NCI-H146 treated with DMSO at 0.1 percent for 48 hours (cell line): ENCODE data around the gene UCHL1.
"Not testable (repeated sequence)": the region's sequence is repeated elsewhere in the genome, so short reads cannot be mapped to it uniquely, and the experiment has no call there.

Source experiments
- DNase-seq: peaks from one replicate; lab custom pipeline; 2025; ENCODE audit not compliant: unreplicated experiment; lab: John Stamatoyannopoulos, UW

Gene UCHL1

DNA sequence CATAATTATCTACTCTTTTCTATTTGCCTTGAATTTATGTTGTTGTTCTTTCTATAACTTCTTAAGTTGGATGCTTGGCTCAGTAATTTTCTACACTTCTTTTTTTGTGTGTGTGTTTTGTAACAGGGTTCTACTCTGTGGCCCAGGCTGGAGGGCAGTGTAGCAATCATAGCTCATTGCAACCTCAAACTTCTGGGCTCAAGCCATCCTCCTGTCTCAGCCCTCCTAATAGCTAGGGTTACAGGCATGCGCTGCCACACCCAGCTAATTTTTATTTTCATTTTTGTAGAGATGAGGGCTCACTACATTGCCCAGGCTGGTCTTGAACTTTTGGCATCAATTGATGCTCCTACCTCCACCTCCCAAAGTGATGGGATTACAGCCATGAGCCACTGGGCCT lies 20.7 kb upstream of the UCHL1 start:
- no peak for DNase-seq

DNA sequence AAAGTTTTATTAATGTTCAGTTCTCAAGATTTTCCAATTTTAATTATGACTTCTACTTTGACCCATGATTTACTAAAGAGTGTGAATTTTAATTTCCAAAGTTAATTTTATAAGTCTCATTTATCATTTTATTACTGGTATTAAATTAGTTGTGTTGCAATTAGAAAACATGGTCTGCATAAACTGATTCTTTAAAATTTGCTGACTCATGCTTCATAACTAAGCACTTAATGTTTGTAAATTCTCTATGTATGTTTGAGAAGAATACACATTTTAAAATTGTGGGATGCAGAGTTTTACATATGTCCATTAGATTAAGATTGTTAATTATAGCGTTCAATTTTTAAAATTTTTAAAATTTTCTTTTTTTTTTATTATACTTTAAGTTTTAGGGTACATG lies 20.2 kb upstream of the UCHL1 start:
- DNase-seq, result no peak

- DNase-seq, result no peak
Observed at GRCh38 chr4:41241919-41242318, 14.8 kb upstream of the UCHL1 start.

- DNase-seq, result no peak
Observed at GRCh38 chr4:41245983-41246382, 10.7 kb upstream of the UCHL1 start.

DNA sequence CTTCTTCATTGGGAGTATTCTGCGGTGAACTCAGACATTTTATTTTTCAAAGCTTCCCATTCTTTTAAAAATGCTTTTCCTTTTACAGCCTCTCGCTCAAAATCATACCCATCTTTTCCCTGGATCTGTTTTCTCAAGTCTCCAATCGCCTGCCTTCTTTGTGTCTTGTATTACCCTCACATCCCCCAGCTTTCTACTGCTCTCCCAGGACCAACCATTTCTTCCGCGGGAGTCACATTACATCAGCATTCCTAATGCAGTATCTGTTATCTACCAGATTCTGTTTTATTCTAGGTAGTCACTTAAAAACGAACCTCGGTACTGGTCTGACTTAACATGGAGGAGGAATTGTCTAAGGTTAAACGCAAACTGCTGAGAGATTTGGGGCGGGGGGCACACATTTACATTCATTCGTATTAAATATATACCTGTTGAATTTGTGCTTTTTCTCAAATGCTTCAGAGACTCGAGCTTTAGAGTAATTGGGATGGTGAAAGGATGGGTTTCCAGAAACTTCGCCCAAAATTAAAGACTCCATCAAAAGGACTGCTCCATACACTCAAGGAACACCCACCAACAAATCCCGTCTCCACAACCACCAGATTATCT lies 493 bp upstream of the UCHL1 start:
- DNase-seq, result peak; percentile 68

- DNase-seq, result peak; percentile 84
Observed at GRCh38 chr4:41257257-41257901, 651 bp downstream of the UCHL1 start.

DNA sequence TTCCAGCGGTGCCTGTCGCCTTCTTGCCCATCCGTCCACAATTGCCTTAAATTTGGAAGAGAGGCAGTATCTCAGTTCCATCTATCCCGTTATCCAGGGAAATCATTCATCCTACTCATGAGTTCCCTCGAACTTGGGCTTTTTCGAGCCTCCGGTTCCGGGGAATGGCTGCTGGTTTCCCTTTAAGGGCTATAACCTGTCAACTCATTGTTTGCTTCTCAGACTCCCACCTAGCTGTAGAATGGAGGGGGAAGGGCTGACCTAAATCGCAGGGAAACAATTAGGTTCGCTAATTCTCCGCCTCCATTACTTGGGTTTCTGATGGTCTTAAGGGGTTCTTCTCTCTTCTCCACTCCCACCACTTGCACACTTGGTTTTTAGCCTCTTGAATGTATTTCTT lies 1.2 kb downstream of the UCHL1 start:
- DNase-seq, result no peak

GRCh38 chr4:41258783-41259182 lies 2.1 kb downstream of the UCHL1 start:
- peak; percentile 20 for DNase-seq

DNA sequence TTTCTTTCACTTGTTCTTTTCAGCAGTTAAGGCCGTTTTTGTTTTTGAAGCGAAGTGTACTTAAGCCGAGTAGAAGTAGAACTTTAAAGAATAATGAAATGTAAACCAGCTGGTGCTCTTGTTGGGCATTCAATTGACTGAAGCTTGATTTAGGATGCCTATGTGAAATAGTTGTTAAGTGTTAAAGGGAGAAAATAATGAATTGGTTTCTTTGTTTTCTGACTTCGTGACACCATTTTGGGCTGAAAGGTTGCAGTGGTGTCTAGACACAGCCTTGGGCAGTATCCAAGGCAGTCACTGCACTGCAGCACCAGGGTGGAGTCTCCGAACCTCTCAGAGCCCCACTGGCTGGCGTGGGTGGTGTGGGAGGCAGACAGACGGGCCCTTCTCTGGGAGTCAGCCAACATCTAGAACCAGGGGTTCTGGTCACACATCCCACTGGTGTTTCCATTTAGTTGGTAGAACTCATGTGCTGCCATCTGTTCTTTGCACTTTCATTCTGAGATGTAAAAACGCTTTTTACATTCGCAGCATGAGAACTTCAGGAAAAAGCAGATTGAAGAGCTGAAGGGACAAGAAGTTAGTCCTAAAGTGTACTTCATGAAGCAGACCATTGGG lies 3.5 kb downstream of the UCHL1 start:
- no peak for DNase-seq

- DNase-seq, result no peak
Observed at GRCh38 chr4:41262198-41262597, 5.5 kb downstream of the UCHL1 start.

DNA sequence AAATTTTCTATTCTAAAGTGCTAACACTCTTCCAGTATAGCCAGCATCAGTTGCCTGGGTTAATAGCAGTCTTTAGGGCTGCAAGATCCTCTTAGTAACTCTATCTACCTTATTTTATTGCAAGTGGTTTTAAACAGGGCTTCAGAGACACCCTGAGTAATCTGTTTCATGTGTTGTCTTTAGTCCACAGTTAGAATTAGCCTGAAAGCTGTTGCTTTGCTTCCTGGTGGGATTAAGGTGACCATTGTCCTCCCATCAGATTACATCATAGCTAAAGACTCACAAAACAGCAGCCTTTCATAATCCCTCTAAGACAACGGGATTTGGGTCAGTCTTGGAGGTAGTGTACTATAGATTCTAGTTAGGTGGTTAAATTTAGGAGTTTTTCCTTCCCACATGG lies 7.5 kb downstream of the UCHL1 start:
- no peak for DNase-seq

DNA sequence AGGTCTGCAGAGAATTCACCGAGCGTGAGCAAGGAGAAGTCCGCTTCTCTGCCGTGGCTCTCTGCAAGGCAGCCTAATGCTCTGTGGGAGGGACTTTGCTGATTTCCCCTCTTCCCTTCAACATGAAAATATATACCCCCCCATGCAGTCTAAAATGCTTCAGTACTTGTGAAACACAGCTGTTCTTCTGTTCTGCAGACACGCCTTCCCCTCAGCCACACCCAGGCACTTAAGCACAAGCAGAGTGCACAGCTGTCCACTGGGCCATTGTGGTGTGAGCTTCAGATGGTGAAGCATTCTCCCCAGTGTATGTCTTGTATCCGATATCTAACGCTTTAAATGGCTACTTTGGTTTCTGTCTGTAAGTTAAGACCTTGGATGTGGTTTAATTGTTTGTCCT lies 11.3 kb downstream of the UCHL1 start:
- no peak for DNase-seq

DNA sequence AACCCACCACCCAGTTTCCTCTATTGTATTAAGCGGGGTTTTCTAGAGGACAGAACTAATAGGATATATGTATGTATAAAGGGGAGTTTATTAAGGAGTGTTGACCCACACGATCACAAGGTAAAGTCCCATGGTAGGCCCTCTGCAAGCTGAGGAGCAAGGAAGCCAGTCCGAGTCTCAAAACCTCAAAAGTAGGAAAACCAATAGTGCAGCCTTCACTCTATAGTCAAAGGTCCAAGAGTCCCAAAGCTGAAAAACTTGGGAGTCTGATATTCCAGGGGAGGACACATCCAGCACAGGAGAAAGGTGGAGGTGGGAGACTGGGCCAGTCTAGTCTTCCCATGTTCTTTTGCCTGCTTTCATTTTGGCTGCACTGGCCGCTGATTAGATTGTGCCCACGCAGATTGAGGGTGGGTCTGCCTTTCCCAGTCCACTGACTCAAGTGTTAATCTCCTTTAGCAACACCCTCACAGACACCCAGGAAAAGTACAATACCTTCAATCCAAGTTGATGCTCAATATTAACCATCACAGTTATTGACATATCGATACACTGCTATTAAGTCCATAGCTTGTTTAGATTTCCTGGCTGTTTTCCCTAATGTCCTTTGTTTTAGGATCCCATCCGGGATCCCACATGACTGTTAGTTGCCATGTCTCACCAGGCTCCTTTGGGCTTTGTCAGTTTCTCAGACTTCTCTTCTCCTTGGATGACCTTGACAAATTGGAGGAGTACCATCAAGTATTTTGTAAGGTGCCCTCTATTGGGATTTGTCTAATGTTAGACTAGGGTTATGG lies 12.2 kb downstream of the UCHL1 start:
- no peak for DNase-seq

DNA sequence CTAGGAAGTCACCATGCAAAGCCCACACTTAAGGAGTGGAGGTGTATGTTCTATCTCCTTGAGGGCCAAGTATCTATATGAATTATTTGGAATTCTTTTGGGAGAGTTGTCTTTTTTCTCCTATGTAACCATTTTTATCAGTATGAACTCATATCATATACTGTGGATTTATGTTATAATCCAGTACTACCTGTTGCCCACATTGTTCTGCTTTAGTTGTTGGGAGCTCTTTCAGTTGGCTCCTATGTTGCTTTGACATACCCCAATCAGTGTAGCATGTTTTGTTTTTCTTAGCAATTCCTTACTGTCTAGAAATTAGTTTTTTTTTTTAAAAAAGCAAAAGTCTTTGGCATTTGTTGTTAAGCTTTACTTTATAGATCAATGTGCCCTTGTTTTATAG lies 13.0 kb downstream of the UCHL1 start:
- no peak for DNase-seq

DNA sequence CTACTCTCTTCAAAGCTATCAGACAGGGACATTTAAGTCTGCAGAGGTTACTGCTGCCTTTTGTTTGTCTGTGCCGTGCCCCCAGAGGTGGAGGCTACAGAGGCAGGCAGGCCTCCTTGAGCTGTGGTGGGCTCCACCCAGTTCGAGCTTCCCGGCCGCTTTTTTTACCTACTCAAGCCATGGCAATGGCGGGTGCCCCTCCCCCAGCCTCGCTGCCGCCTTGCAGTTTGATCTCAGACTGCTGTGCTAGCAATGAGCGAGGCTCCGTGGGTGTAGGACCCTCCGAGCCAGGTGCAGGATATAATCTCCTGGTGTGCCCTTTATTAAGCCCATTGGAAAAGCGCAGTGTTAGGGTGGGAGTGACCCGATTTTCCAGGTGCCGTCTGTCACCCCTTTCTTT lies 19.2 kb downstream of the UCHL1 start:
- DNase-seq, result not testable (repeated sequence)

DNA sequence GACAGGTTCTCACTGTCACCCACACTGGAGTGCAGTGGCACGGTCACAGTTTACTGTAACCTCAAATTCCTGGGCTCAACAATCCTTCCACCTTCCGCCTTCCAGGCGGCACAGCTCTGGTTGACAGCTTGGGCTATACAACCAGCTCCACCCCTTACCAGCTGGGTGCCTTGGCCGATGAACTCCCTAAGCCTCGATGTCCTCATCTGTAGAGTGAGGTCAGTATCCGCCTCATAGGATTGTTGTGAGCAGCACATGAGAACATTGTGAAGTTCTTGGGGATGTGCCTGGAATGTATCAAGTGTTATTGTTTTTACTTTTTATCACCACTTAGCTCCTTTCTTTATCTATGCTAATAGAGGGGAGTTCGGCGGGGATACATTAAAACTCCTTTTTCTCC lies 23.3 kb downstream of the UCHL1 start:
- no peak for DNase-seq

GRCh38 chr4:41281038-41281634 lies 24.4 kb downstream of the UCHL1 start:
- peak; percentile 73 for DNase-seq

DNA sequence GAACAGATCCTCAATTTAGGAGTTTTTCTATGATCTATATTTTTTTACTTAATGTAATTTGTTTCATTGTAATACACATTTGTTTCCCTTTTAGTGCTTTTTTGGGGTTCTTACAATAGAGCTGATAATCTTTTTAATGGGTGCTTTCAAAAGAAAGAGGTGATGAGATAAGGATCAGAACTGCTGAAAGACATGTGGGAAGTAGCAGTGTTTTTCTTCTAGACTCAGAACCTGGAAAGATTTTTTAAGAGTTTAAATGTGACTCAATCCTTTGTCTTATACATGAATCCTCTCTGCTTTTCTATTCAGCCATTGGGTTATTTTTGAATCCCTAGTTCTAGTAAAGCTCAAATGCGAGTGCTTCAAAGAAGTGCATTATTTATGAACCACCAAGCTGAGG lies 25.6 kb downstream of the UCHL1 start:
- DNase-seq, result no peak

DNA sequence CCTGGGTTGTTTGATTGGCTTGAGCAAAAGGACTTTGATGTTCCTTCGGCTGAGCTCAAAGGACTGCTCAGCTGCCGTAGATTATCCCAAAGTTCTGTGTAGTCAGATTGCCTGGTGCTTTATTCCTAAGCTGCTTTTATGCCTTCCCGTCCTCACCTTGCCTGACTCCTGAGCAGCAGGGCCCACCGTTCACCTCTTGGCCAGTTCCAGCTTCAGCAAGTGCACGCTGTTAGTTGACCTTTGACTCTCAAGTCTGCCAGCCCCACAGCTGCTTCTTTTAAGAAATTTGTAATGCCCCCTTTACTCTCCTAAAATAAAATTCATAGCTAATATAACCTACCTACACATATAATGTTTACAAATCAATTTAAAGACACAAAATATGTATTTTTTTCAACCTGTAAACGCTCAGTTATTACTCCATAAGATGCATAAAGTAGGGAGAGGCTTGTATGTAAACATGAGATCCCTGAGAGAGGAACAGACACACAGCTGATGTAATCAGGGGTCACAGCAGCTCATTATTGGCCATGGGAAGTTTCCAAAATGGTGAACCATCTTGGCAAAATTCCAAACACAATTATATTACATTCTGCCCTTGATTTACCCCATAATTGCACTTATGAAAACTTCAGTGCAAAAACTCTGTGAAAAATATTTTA lies 28.6 kb downstream of the UCHL1 start:
- no peak for DNase-seq

- DNase-seq, result no peak
Observed at GRCh38 chr4:41285864-41286235, 29.1 kb downstream of the UCHL1 start.

GRCh38 chr4:41287005-41287404 lies 30.3 kb downstream of the UCHL1 start:
- DNase-seq, result no peak
